Stomach (tissue), 4 donors: ENCODE results near the gene IGLON5.

Source experiments
- EP300 ChIP-seq: sonication (generic); formaldehyde crosslinking; IDR thresholded peaks from one replicate; pipeline ENCODE4 v1.6.1; 2017; ENCODE audit warnings: antibody characterized with exemption
- POLR2A ChIP-seq, 4 donors: fragments of 450-650 bp; IDR thresholded peaks; one replicate each; pipeline ENCODE4 v1.6.1; 2016; ENCODE audit warnings: antibody characterized with exemption in 4 of 4, control low read depth in 2 of 4, mild to moderate bottlenecking in 1 of 4, moderate library complexity in 1 of 4
- TF ChIP-seq, protein P1 (sequence below), 7 experiments: fragments of 450-650 bp in 4 of 7; fragments of 200-600 bp in 3 of 7; sonication (generic) in 3 of 7; IDR thresholded peaks; one replicate each; pipeline ENCODE4 v1.5.1; 2016 to 2019; ENCODE audit warnings: antibody characterized with exemption in 7 of 7, control low read depth in 2 of 7, mild to moderate bottlenecking in 1 of 7

DNA sequence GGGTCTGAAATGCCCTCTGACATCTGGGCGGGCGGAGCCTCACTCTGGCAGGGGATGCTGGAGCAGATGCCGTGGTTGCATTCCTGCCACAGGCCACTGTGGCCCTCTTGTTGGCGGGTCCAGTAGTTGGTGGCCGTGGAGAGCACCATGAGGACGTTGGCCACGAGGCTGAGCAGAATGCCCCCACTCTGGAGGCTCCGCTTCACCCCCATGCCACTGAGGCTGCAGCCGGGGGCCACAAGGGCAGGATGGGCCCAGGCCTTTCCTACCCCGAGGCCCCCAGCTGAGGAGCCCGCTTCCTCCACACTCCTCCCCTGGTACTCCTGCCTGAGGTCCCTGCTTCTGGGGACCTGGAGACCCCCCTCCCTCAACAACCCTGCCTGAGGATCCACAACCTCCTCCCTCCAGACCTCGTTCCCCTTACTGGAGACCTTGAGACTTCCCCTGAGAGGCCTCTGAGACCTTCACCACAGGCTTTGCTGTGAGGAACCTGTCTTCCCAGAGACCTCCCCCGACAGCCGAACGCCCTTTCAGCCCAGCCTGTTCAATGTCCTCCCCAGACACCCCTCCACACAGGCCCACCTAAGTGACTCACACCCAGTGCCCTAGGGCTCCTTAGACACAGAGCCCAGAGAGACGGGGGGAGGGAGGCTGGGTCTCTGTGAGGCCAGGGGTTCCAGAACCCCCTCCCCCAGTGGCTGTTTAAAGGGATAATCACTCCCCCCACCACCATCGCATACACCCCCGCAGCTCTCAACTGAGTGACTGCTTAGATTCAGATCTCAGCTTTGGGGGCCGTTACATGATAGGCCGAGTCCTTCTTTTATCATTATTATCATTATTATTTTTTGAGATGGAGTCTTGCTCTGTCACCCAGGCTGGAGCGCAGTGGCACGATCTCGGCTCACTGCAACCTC is 57.2 kb downstream of the IGLON5 start, which contains the start of gene CLDND2:
- TF ChIP-seq, protein P1, sequence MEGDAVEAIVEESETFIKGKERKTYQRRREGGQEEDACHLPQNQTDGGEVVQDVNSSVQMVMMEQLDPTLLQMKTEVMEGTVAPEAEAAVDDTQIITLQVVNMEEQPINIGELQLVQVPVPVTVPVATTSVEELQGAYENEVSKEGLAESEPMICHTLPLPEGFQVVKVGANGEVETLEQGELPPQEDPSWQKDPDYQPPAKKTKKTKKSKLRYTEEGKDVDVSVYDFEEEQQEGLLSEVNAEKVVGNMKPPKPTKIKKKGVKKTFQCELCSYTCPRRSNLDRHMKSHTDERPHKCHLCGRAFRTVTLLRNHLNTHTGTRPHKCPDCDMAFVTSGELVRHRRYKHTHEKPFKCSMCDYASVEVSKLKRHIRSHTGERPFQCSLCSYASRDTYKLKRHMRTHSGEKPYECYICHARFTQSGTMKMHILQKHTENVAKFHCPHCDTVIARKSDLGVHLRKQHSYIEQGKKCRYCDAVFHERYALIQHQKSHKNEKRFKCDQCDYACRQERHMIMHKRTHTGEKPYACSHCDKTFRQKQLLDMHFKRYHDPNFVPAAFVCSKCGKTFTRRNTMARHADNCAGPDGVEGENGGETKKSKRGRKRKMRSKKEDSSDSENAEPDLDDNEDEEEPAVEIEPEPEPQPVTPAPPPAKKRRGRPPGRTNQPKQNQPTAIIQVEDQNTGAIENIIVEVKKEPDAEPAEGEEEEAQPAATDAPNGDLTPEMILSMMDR (IDR thresholded peaks at IDR 0.05): no peak
- no peak for TF ChIP-seq POLR2A (IDR thresholded peaks at IDR 0.05)
- no peak for TF ChIP-seq EP300
